Pancreas (tissue), 10 donors: ENCODE measurements around the gene CCDC187. TPM values are rescaled to one million over a fixed set of nuclear protein-coding genes. Genes with fewer than 3 reads are reported as not detected.

Source experiments
- ATAC-seq, 4 donors: fragments of 200-7000 bp; cut with Tn5 transposase; one replicate each; pipeline versions ENCODE4 v1.8.0 to v1.9.1; 2020; ENCODE audit warnings: mild to moderate bottlenecking in 4 of 4, moderate library complexity in 4 of 4
- DNase-seq, 6 donors: peaks; one replicate each; pipeline ENCODE4 v3.0.0-alpha.2; 2020
- FAIRE-seq: peaks from 2 replicates; lab custom pipeline; 2012; peaks lifted over from hg19 to GRCh38; lab: Jason Lieb, UNC
- H3K27ac ChIP-seq, 4 donors: fragments of 200-600 bp; sonication (generic); 1 replicate in 3 of 4; 2 replicates in 1 of 4; pipeline versions ENCODE4 v1.5.0 to v1.8.0; 2020
- H3K27me3 ChIP-seq, 4 donors: fragments of 200-600 bp; one replicate each; pipeline ENCODE4 v1.8.0; 2021
- H3K36me3 ChIP-seq, 3 donors: fragments of 200-600 bp; sonication (generic) in 1 of 3; one replicate each; pipeline versions ENCODE4 v1.5.0 to v1.8.0; 2020 to 2021
- H3K4me1 ChIP-seq, 3 donors: fragments of 200-600 bp; one replicate each; pipeline ENCODE4 v1.8.0; 2021
- H3K4me3 ChIP-seq, 4 donors: fragments of 200-600 bp; sonication (generic) in 2 of 4; one replicate each; pipeline versions ENCODE4 v1.5.0 to v1.8.0; 2020 to 2021
- H3K9me3 ChIP-seq, 4 donors: fragments of 200-600 bp; one replicate each; pipeline ENCODE4 v1.8.0; 2021
- CTCF ChIP-seq, 4 donors: fragments of 200-600 bp; sonication (generic) in 3 of 4; IDR thresholded peaks; one replicate each; pipeline versions ENCODE4 v1.5.0 to v1.8.0; 2021; ENCODE audit warnings: antibody characterized with exemption in 4 of 4
- WGBS, 2 donors: extraction: QIAGEN DNeasy Blood & Tissue Kit; methylation state at CpG; one replicate each; pipeline ENCODE4 v1.1.7; 2013; 5-methylcytosine and 5-hydroxymethylcytosine counted together
- intact Hi-C, 3 donors: fragments of 100-400 bp; cut with DNase I; formaldehyde crosslinking; loops; one replicate each; pipeline versions ENCODE4 v1.11.1 to v1.14.2; 2022
- polyA plus RNA-seq, 2 donors: library from polyadenylated mRNA; stranded (reverse); fragments of 200-250 nt; gene quantifications; one replicate each; pipeline ENCODE4 v1.2.3, GENCODE V29; 2013
- total RNA-seq, 6 donors: library from RNA; stranded (reverse); fragmentation: NEBNext Ultra II Directional in 4 of 6; extraction: Animal tissue kit (Norgen Biotek cat#: 25700) in 4 of 6; gene quantifications; one replicate each; pipeline versions ENCODE4 v1.2.1 to v1.2.4, GENCODE V29; 2021 to 2023
- donor health status: healthy with polysubstance abuse.
- donor health status: DM: no; HTN: no; CAD: no; lungs with moderate emphysema.
- donor health status: DM: no; HTN: no; CAD: no.
- donor health status: control.
- donor health status: control.
- donor health status: Bipolar disorder and iron deficiency.
- donor health status: DM: yes; HTN: yes; CAD: no.
- donor health status: DM: no; HTN: no; CAD: no.
- donor health status: DM: no; HTN: no; CAD: no.
- donor health status: DM: yes; HTN: yes; CAD: no.

Gene CCDC187
- total and polyA plus RNA-seq, 8 donors, result 0.14 to 2.6 (median 0.43) TPM

GRCh38 chr9:136207616-136208015, 96.3 kb downstream of the CCDC187 start:
- intact Hi-C loops, result no loop called here
- H3K27ac ChIP-seq, result no peak overlapping the region
- ATAC-seq (no peak), FAIRE-seq (no peak), DNase-seq (no peak)
- H3K4me3 ChIP-seq, result no peak overlapping the region
- no peaks in the 10 kb centered on the region for H3K4me1 ChIP-seq
- peaks cover 0 to 13% (median 0%) of the 10 kb centered on the region in 3 donors for H3K36me3 ChIP-seq
- H3K27me3 ChIP-seq, result peaks cover 0 to 9% (median 2%) of the 10 kb centered on the region in 4 donors
- TF ChIP-seq CTCF (IDR thresholded peaks at IDR 0.05), result no peak
- 82 to 85% methylated on average over 9 of the region's 9 CpGs for WGBS, 2 donors
- H3K9me3 ChIP-seq, result no peaks in the 10 kb centered on the region

- H3K4me1 ChIP-seq, result no peaks in the 10 kb centered on the region
- ATAC-seq (no peak), DNase-seq (peak in 1 of 6 donors; percentile 11), FAIRE-seq (no peak)
- no peaks in the 10 kb centered on the region for H3K9me3 ChIP-seq
- H3K4me3 ChIP-seq, result no peak overlapping the region
- peaks cover 0 to 18% (median 5%) of the 10 kb centered on the region in 4 donors for H3K27me3 ChIP-seq
- 83 to 84% methylated on average over 16 of the region's 16 CpGs for WGBS, 2 donors
- no peak for TF ChIP-seq CTCF (IDR thresholded peaks at IDR 0.05)
- H3K27ac ChIP-seq, result no peak overlapping the region
- H3K36me3 ChIP-seq, result peaks cover 0 to 13% (median 0%) of the 10 kb centered on the region in 3 donors
- intact Hi-C loops, result no loop called here
Observed at GRCh38 chr9:136206602-136207275, 97.2 kb downstream of the CCDC187 start.

DNA sequence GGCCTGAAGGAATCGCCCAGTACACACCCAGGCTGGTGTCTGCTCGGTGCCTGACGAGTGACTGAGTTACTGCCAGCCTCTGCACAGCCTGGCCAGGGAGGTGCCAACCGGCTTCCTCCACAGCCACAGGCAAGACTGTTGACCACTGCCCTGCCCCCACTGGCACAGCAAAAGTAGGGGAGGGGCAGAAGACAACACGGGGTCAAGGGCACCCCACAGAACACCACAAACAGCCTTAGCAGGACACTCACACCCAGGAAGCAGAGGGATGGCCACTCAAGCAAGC, 98.2 kb downstream of the CCDC187 start:
- no peak for FAIRE-seq
- H3K4me3 ChIP-seq, result no peak overlapping the region
- no peaks in the 10 kb centered on the region for H3K4me1 ChIP-seq
- H3K27me3 ChIP-seq, result peaks cover 0 to 28% (median 5%) of the 10 kb centered on the region in 4 donors
- no peak for TF ChIP-seq CTCF (IDR thresholded peaks at IDR 0.05)
- no peak overlapping the region for H3K27ac ChIP-seq
- intact Hi-C loops, result no loop called here
- ATAC-seq, result no peak
- WGBS, 2 donors, result 77 to 87% methylated on average over 5 of the region's 5 CpGs
- H3K9me3 ChIP-seq, result no peaks in the 10 kb centered on the region
- H3K36me3 ChIP-seq, result peaks cover 0 to 6% (median 0%) of the 10 kb centered on the region in 3 donors
- DNase-seq, result no peak

GRCh38 chr9:136204838-136205706, 98.8 kb downstream of the CCDC187 start, which contains the start of gene LHX3:
TSS of gene LHX3 (minus strand) at chr9:136205128. CDS start at chr9:136205012, 116 bp downstream.
- peak in 2 of 6 donors; percentile 74 to 78 for DNase-seq
- Histone ChIP-seq H3K9me3 (no peaks in the 10 kb centered on the region), H3K4me1 (no peaks in the 10 kb centered on the region), H3K27ac (no peak within 1 kb of the TSS), H3K27me3 (peaks cover 0 to 32% (median 8%) of the 10 kb centered on the region in 4 donors), H3K4me3 (no peak within 1 kb of the TSS), H3K36me3 (peaks cover 0 to under 1% (median 0%) of the 10 kb centered on the region in 3 donors)
- no peak for TF ChIP-seq CTCF (IDR thresholded peaks at IDR 0.05)
- intact Hi-C loops, result no loop called here
- FAIRE-seq, result no peak
- peak; percentile 52 to 80 (median 64) for ATAC-seq
- WGBS, 2 donors, result 12 to 13% methylated on average over 63 to 70 of the region's 70 CpGs
